Measurements from ENCODE around the gene NEMP1.
"Not testable (repeated sequence)": the region's sequence is repeated elsewhere in the genome, so short reads cannot be mapped to it uniquely, and the experiment has no call there.

Gene NEMP1

GRCh38 chr12:57025196-57025595, 53.4 kb downstream of the NEMP1 start:
- no peak for TF ChIP-seq CTCF (IDR thresholded peaks at IDR 0.05; ENCODE audit: extremely low read depth, missing control alignments)
- DNase-seq (ENCODE audit: low spot score), result no peak

- not testable (repeated sequence) for DNase-seq (ENCODE audit: low spot score)
Measured at GRCh38 chr12:57022324-57022723, 56.3 kb downstream of the NEMP1 start.

GRCh38 chr12:57019983-57020719, 58.4 kb downstream of the NEMP1 start:
- no peak for DNase-seq (ENCODE audit: low spot score)
- no peak for TF ChIP-seq CTCF (IDR thresholded peaks at IDR 0.05; ENCODE audit: extremely low read depth, missing control alignments)

- no peak for TF ChIP-seq CTCF (IDR thresholded peaks at IDR 0.05; ENCODE audit: extremely low read depth, missing control alignments)
- DNase-seq (ENCODE audit: low spot score), result no peak
Measured at GRCh38 chr12:57018906-57019305, 59.7 kb downstream of the NEMP1 start.

GRCh38 chr12:57018353-57018752, 60.2 kb downstream of the NEMP1 start:
- not testable (repeated sequence) for DNase-seq (ENCODE audit: low spot score)

- DNase-seq (ENCODE audit: low spot score), result no peak
- no peak for TF ChIP-seq CTCF (IDR thresholded peaks at IDR 0.05; ENCODE audit: extremely low read depth, missing control alignments)
Measured at GRCh38 chr12:57016348-57016747, 62.2 kb downstream of the NEMP1 start, which contains the start of gene TAC3. Gene TAC3 (minus strand): TSS chr12:57016529. CDS start chr12:57015797, 732 bp downstream.

GRCh38 chr12:57012600-57013465, 65.8 kb downstream of the NEMP1 start:
- TF ChIP-seq CTCF (IDR thresholded peaks at IDR 0.05; ENCODE audit: extremely low read depth, missing control alignments), result no peak
- DNase-seq (ENCODE audit: low spot score), result peak; percentile 70
